Caco-2 (cell line): ENCODE results near the gene ADARB2. TPM values are rescaled to one million over a fixed set of nuclear protein-coding genes. Genes with fewer than 3 reads are reported as not detected.

ENCODE experiments used
- BruUV-seq: library from RNA; stranded (reverse); fragments of 400-500 nt; replicated peaks from 2 replicates; lab custom pipeline; 2021; lab: Mats Ljungman, UMichigan
- CTCF ChIA-PET: fragments of 300-600 bp; sonication (Branson Sonifier 250); formaldehyde crosslinking; loops from one replicate; lab custom pipeline; 2022; ENCODE audit warnings: antibody characterized with exemption; lab: Charles Lee
- POLR2A ChIA-PET: fragments of 300-600 bp; sonication (Branson Sonifier 250); formaldehyde crosslinking; loops from one replicate; lab custom pipeline; 2022; ENCODE audit warnings: antibody characterized with exemption; lab: Charles Lee
- DNase-seq, 2 experiments: peaks; one replicate each; pipeline versions ENCODE4 v3.0.0 to v3.0.0-alpha.2; 2020 to 2022
- H3K27me3 ChIP-seq: replicated peaks from 2 replicates; pipeline ENCODE4 v1.6.0; 2011; ENCODE audit warnings: low read length; ENCODE audit not compliant: control insufficient read depth, insufficient read depth
- H3K36me3 ChIP-seq: 2 replicates; pipeline ENCODE4 v1.5.1; 2011; ENCODE audit warnings: low read length; ENCODE audit not compliant: control insufficient read depth, insufficient read depth
- H3K4me1 ChIP-seq: fragments of 250-450 bp; sonication (Bioruptor Pico); 2 replicates; pipeline ENCODE4 v1.5.1; 2020; ENCODE audit warnings: mild to moderate bottlenecking
- H3K4me3 ChIP-seq: 2 replicates; pipeline ENCODE4 v1.5.1; 2011; ENCODE audit warnings: low read depth, mild to moderate bottlenecking, control low read depth, low read length
- H3K9me3 ChIP-seq: fragments of 250-450 bp; sonication (Bioruptor Pico); 2 replicates; pipeline ENCODE4 v1.5.1; 2020; ENCODE audit warnings: mild to moderate bottlenecking, moderate library complexity
- H3K27ac Mint-ChIP-seq: one replicate; pipeline ENCODE4 v1.8.0; 2022; ENCODE audit warnings: mixed read lengths; ENCODE audit not compliant: unreplicated experiment
- H3K27me3 Mint-ChIP-seq: one replicate; pipeline ENCODE4 v1.8.0; 2022; ENCODE audit warnings: mixed read lengths; ENCODE audit not compliant: insufficient read depth, unreplicated experiment
- H3K36me3 Mint-ChIP-seq: one replicate; pipeline ENCODE4 v1.8.0; 2022; ENCODE audit warnings: mild to moderate bottlenecking, mixed read lengths; ENCODE audit not compliant: insufficient read depth, unreplicated experiment
- H3K4me1 Mint-ChIP-seq: one replicate; pipeline ENCODE4 v1.8.0; 2022; ENCODE audit warnings: low read depth, mixed read lengths; ENCODE audit not compliant: unreplicated experiment
- H3K4me3 Mint-ChIP-seq: one replicate; pipeline ENCODE4 v1.8.0; 2022; ENCODE audit warnings: mild to moderate bottlenecking, moderate library complexity, mixed read lengths; ENCODE audit not compliant: unreplicated experiment
- H3K9me3 Mint-ChIP-seq: one replicate; pipeline ENCODE4 v1.8.0; 2022; ENCODE audit warnings: mixed read lengths; ENCODE audit not compliant: unreplicated experiment
- CTCF ChIP-seq, 2 experiments: fragments of 200-600 bp in 1 of 2; IDR thresholded peaks; 1 replicate in 1 of 2; 2 replicates in 1 of 2; pipeline versions ENCODE4 v1.5.1 to v1.8.0; 2011 to 2022; ENCODE audit warnings: antibody characterized with exemption in 1 of 2, control low read depth in 1 of 2, inconsistent platforms in 1 of 2, low read depth in 1 of 2, low read length in 1 of 2, mild to moderate bottlenecking in 1 of 2, moderate library complexity in 1 of 2; ENCODE audit not compliant: insufficient read depth in 1 of 2, severe bottlenecking in 1 of 2, unreplicated experiment in 1 of 2
- intact Hi-C: fragments of 100-400 bp; cut with micrococcal nuclease; formaldehyde crosslinking; loops from one replicate; pipeline ENCODE4 v1.10.0; 2022; ENCODE audit not compliant: unreplicated experiment
- total RNA-seq: library from RNA; stranded (reverse); gene quantifications from 2 replicates; pipeline ENCODE4 v1.2.3, GENCODE V29; 2022

Gene ADARB2
- total RNA-seq, 1 experiment from 2014 or later: 0.27 TPM

- Mint-ChIP-seq H3K4me1 (no peaks in the 10 kb centered on the region), H3K9me3 (no peaks in the 10 kb centered on the region), H3K27me3 (peaks cover 15% of the 10 kb centered on the region), H3K27ac (no peak overlapping the region), H3K4me3 (no peak overlapping the region), H3K36me3 (no peaks in the 10 kb centered on the region)
- Histone ChIP-seq H3K27me3 (no peaks in the 10 kb centered on the region; the same call in none of the 2 replicates), H3K36me3 (no peaks in the 10 kb centered on the region), H3K4me3 (no peak overlapping the region), H3K9me3 (no peaks in the 10 kb centered on the region), H3K4me1 (no peaks in the 10 kb centered on the region)
- no peak for TF ChIP-seq CTCF (IDR thresholded peaks at IDR 0.05; ENCODE audit: insufficient read depth in 1 of 2, low read depth in 1 of 2, low read length in 1 of 2, severe bottlenecking in 1 of 2, unreplicated experiment in 1 of 2)
- POLR2A ChIA-PET: no interaction called here
- intact Hi-C loops: no loop called here
- no TSS peak for BruUV-seq
- DNase-seq: no peak
- CTCF ChIA-PET: no interaction called here
These were observed 66.6 kb downstream of the ADARB2 start for GRCh38 chr10:1670541-1671365.

GRCh38 chr10:1669433-1669832 lies 67.9 kb downstream of the ADARB2 start:
- ChIA-PET CTCF (no interaction called here), POLR2A (no interaction called here)
- BruUV-seq: no TSS peak
- intact Hi-C loops: no loop called here
- no peak for TF ChIP-seq CTCF (IDR thresholded peaks at IDR 0.05; ENCODE audit: insufficient read depth in 1 of 2, low read depth in 1 of 2, low read length in 1 of 2, severe bottlenecking in 1 of 2, unreplicated experiment in 1 of 2)
- Mint-ChIP-seq H3K4me1 (no peaks in the 10 kb centered on the region), H3K9me3 (no peaks in the 10 kb centered on the region), H3K27ac (no peak overlapping the region), H3K36me3 (no peaks in the 10 kb centered on the region), H3K27me3 (peaks cover 6% of the 10 kb centered on the region), H3K4me3 (no peak overlapping the region)
- DNase-seq: no peak
- no peaks in the 10 kb centered on the region for H3K36me3 ChIP-seq
- H3K4me3 ChIP-seq: no peak overlapping the region
- H3K9me3 ChIP-seq: no peaks in the 10 kb centered on the region
- no peaks in the 10 kb centered on the region for H3K4me1 ChIP-seq
- H3K27me3 ChIP-seq: no peaks in the 10 kb centered on the region; the same call in none of the 2 replicates

DNA sequence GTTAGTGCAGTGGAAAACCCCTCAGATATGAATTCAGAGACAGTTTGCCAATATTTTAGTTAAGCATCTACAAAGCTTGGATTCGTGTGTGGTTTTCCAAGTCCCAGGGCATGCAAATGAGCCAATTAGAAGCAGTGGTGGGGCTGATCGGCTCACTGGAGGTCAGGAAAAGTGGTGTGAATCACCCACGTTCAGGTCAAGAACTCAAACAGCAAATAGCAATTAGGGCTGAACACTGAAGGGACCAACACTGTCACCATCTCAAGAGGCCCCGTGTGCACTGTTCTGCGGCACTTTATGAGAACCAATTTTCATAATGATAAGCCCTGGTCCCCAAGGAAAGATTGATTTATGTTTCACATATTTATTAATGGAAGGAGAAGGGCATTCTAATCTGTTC lies 68.9 kb downstream of the ADARB2 start:
- POLR2A ChIA-PET: no interaction called here
- TF ChIP-seq CTCF (IDR thresholded peaks at IDR 0.05; ENCODE audit: insufficient read depth in 1 of 2, low read depth in 1 of 2, low read length in 1 of 2, severe bottlenecking in 1 of 2, unreplicated experiment in 1 of 2): no peak
- H3K27me3 Mint-ChIP-seq: peaks cover 6% of the 10 kb centered on the region
- Histone ChIP-seq H3K27me3 (no peaks in the 10 kb centered on the region; the same call in none of the 2 replicates), H3K4me1 (no peaks in the 10 kb centered on the region), H3K36me3 (no peaks in the 10 kb centered on the region), H3K4me3 (no peak overlapping the region), H3K9me3 (no peaks in the 10 kb centered on the region)
- no peaks in the 10 kb centered on the region for H3K36me3 Mint-ChIP-seq
- CTCF ChIA-PET: no interaction called here
- intact Hi-C loops: no loop called here
- no TSS peak for BruUV-seq
- H3K4me3 Mint-ChIP-seq: no peak overlapping the region
- H3K27ac Mint-ChIP-seq: no peak overlapping the region
- no peak for DNase-seq
- H3K9me3 Mint-ChIP-seq: no peaks in the 10 kb centered on the region
- no peaks in the 10 kb centered on the region for H3K4me1 Mint-ChIP-seq
